GM21528 (cell line): ENCODE results near the gene NRP1.

Source experiments
- ATAC-seq: cut with Tn5 transposase; IDR thresholded peaks from one replicate; pipeline ENCODE4 v1.9.1; 2021; ENCODE audit warnings: mild to moderate bottlenecking, moderate library complexity; ENCODE audit not compliant: unreplicated experiment, low FRiP score

Gene NRP1

GRCh38 chr10:33293531-33294170 is 40.8 kb downstream of the NRP1 start:
- no peak for ATAC-seq

GRCh38 chr10:33293076-33293475 is 41.4 kb downstream of the NRP1 start:
- ATAC-seq: no peak

- ATAC-seq: no peak
Observed at GRCh38 chr10:33291053-33291592, 43.3 kb downstream of the NRP1 start.

- ATAC-seq: no peak
Observed at GRCh38 chr10:33290321-33291052, 44.0 kb downstream of the NRP1 start.

GRCh38 chr10:33289776-33290175 is 44.7 kb downstream of the NRP1 start:
- no peak for ATAC-seq

GRCh38 chr10:33288127-33288526 is 46.3 kb downstream of the NRP1 start:
- ATAC-seq: no peak

GRCh38 chr10:33287112-33287511 is 47.4 kb downstream of the NRP1 start:
- ATAC-seq: no peak

- ATAC-seq: no peak
Observed at GRCh38 chr10:33286157-33286934, 48.1 kb downstream of the NRP1 start.

- no peak for ATAC-seq
Observed at GRCh38 chr10:33284945-33285344, 49.5 kb downstream of the NRP1 start.

- ATAC-seq: no peak
Observed at GRCh38 chr10:33279811-33280602, 54.5 kb downstream of the NRP1 start.

- no peak for ATAC-seq
Observed at GRCh38 chr10:33279276-33279675, 55.2 kb downstream of the NRP1 start.

GRCh38 chr10:33278198-33278597 is 56.3 kb downstream of the NRP1 start:
- no peak for ATAC-seq

GRCh38 chr10:33277135-33277536 is 57.3 kb downstream of the NRP1 start:
- no peak for ATAC-seq

- no peak for ATAC-seq
Observed at GRCh38 chr10:33276282-33276923, 58.1 kb downstream of the NRP1 start.

GRCh38 chr10:33274096-33274785 is 60.2 kb downstream of the NRP1 start:
- ATAC-seq: no peak

- no peak for ATAC-seq
Observed at GRCh38 chr10:33273295-33274002, 61.0 kb downstream of the NRP1 start.

GRCh38 chr10:33272635-33273034 is 61.8 kb downstream of the NRP1 start:
- ATAC-seq: no peak

- ATAC-seq: no peak
Observed at GRCh38 chr10:33271969-33272583, 62.4 kb downstream of the NRP1 start.
